ENCODE measurements around the gene AKT1.

Gene AKT1

GRCh38 chr14:104800015-104800770, 4.6 kb upstream of the AKT1 start:
- peak in 24 of 56 donors; percentile 12 to 72 (median 44) for DNase-seq

- DNase-seq = no peak
These were observed 3.9 kb upstream of the AKT1 start for GRCh38 chr14:104799244-104800014.

GRCh38 chr14:104798300-104799243, 3.0 kb upstream of the AKT1 start:
- DNase-seq = no peak

GRCh38 chr14:104797115-104798044, 1.8 kb upstream of the AKT1 start:
- DNase-seq = no peak

DNA sequence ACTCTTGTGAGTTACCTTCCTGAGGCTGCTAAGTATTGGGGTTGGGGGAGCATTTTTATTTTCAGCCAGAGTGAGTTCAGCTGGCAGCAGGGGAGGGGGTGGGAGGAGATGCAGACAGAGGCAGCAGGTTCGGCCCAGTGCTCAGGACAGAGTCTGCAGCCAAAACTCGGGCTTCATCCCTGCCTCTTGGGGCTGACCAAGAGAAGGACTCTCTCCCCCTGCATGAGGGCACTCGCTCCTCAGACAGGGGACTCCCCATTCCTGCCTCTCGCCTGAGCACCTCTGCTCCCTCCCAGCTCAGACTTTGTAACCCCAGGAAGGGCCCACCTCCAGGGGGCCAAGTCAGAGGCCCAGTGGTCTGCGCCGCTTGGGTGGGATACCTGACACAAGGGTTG, 1.1 kb upstream of the AKT1 start:
- no peak for DNase-seq

GRCh38 chr14:104795781-104796686, 486 bp upstream of the AKT1 start:
- peak in 17 of 56 donors; percentile 9 to 69 (median 34) for DNase-seq

- peak in 1 of 56 donors; percentile 25 for DNase-seq
These were observed 936 bp downstream of the AKT1 start for GRCh38 chr14:104794631-104794992.

GRCh38 chr14:104794099-104794498, 1.4 kb downstream of the AKT1 start:
- DNase-seq = no peak

DNA sequence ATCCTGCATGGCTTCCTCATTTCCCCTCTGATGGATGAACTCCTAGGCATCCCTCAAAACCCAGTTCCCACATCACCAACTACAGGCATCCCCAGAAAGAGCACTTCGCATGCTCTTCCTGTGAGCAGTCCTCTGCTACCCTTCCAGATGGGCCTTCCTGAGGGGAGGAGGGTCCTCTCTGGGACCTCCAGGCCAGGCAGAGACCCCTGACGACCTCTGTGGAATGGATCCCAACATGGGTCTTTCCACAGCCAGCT, 1.9 kb downstream of the AKT1 start:
- DNase-seq = no peak

DNA sequence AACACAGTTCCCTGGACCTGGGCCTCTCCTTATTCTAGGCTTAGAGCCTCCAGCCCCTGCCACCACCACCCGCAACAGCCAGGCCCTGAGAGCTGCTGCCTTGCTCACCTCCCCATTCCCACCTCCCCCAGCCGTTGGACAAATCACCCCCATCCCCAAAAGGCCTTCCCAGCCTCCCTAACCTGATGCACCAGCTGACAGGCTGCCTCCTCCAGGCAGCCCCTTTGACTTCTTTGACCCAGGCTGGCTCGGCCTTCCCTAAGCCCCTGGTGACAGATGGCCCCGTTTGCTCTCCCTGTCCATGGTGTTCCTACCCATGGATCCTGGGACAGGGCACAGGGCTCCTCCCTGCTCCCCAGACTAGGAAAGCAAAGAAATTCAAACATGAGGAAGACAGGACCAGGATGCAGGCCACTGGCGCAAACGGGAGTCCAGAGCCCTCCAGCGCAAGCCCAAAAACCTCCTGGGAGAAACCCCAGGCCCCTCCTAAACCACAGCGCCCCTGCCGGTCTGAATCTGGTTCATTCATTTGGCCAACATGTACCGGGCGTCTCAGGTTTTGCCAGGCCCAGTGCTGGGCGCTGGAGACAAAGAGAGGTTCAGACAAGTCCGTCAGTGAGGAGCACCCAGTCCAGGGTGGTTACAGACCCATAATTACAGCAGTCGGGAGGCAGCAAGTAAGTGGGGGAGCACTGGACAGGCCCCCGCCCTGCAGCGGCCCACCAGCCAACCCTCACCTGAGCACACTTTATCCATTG, 2.4 kb downstream of the AKT1 start:
- no peak for DNase-seq

DNA sequence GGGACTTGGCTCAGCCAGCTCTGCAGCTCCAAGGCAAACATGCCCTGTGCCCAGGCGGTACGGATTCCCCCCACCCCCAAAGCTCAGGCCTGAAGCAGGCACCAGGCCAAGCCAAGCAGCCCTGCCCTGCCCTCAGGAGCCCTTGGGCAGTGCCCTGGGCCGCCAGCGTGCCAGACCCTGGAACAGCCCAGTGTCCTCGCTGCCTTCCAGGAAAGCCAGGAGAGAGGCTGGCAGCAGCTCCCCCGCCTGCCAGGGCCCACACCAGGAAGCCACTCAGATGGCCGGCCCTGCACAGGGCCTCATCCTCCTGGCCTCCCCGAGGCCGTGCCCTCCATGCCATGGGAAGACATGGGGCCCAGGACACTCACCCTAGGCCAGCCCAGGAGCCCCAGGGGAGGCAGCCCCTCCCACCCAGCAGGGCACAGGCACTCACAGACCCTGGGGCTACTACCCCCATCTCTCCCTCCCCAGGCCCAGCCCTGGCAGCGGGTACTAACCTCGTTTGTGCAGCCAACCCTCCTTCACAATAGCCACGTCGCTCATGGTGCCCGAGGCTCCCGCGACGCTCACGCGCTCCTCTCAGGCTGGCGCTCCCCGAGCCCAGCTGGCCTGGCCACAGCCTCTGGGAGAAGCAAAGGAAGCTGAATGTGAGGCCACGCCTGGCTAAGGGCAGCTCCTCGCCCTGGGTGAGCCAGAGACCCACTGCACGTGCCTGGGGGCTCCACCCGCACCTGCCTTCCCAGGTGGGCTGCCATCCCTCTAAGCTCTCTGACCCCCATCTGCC, 3.3 kb downstream of the AKT1 start:
- peak in 4 of 56 donors; percentile 21 to 40 (median 29) for DNase-seq

DNA sequence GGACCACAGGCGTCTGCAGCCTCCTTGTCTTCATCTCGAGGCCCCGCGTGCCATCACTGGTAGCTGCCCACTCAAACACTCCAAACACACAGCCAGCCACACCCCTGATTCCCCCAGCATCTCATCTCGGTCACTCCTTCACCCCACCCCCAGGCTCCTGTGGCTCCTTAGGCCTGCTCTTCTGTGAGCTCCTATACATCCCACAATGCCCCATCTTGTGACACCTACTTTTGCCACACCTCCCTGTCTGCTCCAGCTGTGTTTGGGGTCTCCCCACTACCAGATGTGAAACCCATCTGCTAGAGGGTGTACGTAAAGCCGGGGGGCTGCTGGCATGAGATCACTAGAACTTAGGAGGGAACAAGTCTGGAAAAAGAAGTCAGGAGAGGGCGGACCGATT, 4.1 kb downstream of the AKT1 start:
- DNase-seq = no peak

- no peak for DNase-seq
These were observed 5.5 kb downstream of the AKT1 start for GRCh38 chr14:104789752-104790743.

DNA sequence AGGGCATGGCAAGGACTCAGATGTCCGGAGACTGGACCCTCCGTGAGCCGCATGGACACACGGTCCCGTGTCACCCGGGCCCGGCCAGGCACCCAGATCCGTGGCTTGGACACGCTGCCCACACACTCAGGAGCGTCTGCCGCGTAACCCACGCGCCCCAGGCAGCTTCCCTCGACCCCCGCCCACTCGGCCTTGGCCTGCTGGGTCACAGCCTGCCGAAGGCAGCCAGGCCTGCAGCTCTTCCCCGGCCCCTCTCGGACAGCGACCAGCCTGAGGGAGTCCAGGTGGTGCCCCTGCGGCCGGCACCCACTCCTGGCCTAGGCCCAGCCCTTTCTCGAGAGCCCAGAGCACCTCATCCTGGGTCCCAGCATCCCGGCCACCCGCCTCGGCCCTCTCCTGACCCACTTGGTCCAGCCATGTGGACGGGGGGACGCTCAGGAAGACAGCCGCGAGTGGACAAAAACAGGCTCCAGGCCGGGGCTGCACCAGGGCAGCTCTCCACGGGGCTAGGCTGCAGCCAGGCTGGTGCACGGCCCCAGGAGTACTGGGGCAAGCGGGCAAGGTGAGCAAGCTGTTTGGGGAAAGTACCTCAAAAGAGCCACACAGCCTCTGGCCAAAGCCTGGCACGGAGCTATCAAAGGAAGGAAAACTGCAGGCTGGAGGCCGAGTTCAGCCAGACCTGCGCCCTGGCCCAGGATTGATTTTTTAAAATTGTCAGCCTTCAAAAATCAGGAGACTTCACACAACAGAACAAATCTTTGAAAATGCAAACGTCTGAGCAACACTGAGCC, 6.5 kb downstream of the AKT1 start:
- DNase-seq = no peak

GRCh38 chr14:104788161-104788818, 7.3 kb downstream of the AKT1 start:
- DNase-seq = no peak
